EL (cell line): ENCODE data around the gene TBPL1.
"Not testable (repeated sequence)": the region's sequence is repeated elsewhere in the genome, so short reads cannot be mapped to it uniquely, and the experiment has no call there.

Experiments used
- DNase-seq: peaks from one replicate; pipeline ENCODE4 v3.0.0-alpha.2; 2016

TBPL1 gene

GRCh38 chr6:133977983-133978895 lies 25.2 kb downstream of the TBPL1 start:
- peak; percentile 75 for DNase-seq

GRCh38 chr6:133978896-133979240 lies 25.8 kb downstream of the TBPL1 start:
- no peak for DNase-seq

- DNase-seq: not testable (repeated sequence)
Observed at GRCh38 chr6:133979269-133979963, 26.4 kb downstream of the TBPL1 start.

GRCh38 chr6:133980168-133980567 lies 27.1 kb downstream of the TBPL1 start:
- DNase-seq: no peak

GRCh38 chr6:133983099-133983939 lies 30.3 kb downstream of the TBPL1 start:
- peak; percentile 88 for DNase-seq

- no peak for DNase-seq
Observed at GRCh38 chr6:133985970-133986369, 32.9 kb downstream of the TBPL1 start.

GRCh38 chr6:133986942-133987341 lies 33.9 kb downstream of the TBPL1 start:
- no peak for DNase-seq

GRCh38 chr6:133989525-133989924 lies 36.5 kb downstream of the TBPL1 start:
- DNase-seq: no peak

GRCh38 chr6:133990321-133990720 lies 37.3 kb downstream of the TBPL1 start:
- no peak for DNase-seq

GRCh38 chr6:133991096-133991593 lies 38.1 kb downstream of the TBPL1 start:
- DNase-seq: peak; percentile 86

- no peak for DNase-seq
Observed at GRCh38 chr6:133992992-133993680, 40.1 kb downstream of the TBPL1 start.

GRCh38 chr6:133995296-133995695 lies 42.3 kb downstream of the TBPL1 start:
- no peak for DNase-seq

GRCh38 chr6:133995758-133996157 lies 42.7 kb downstream of the TBPL1 start:
- no peak for DNase-seq

- DNase-seq: no peak
Observed at GRCh38 chr6:133997267-133997666, 44.2 kb downstream of the TBPL1 start.

GRCh38 chr6:133999305-133999704 lies 46.3 kb downstream of the TBPL1 start:
- DNase-seq: no peak

- no peak for DNase-seq
Observed at GRCh38 chr6:134000443-134000842, 47.4 kb downstream of the TBPL1 start.

- DNase-seq: no peak
Observed at GRCh38 chr6:134002821-134003220, 49.8 kb downstream of the TBPL1 start.

GRCh38 chr6:134003542-134003951 lies 50.5 kb downstream of the TBPL1 start:
- DNase-seq: no peak

GRCh38 chr6:134004714-134005113 lies 51.7 kb downstream of the TBPL1 start:
- DNase-seq: no peak

- DNase-seq: no peak
Observed at GRCh38 chr6:134005800-134006199, 52.8 kb downstream of the TBPL1 start.

GRCh38 chr6:134007077-134007476 lies 54.1 kb downstream of the TBPL1 start:
- no peak for DNase-seq

GRCh38 chr6:134009876-134010275 lies 56.9 kb downstream of the TBPL1 start:
- DNase-seq: no peak
